HT-29 (cell line): Measurements from ENCODE around the gene SLC8A3. TPM values are rescaled to one million over a fixed set of nuclear protein-coding genes. Genes with fewer than 3 reads are reported as not detected.

ENCODE experiments used
- DNase-seq: peaks from one replicate; pipeline ENCODE4 v3.0.0-alpha.2; 2015; ENCODE audit warnings: low spot score
- total RNA-seq: library from RNA; depleted of rRNA; stranded (reverse); fragments of >200 nt; shearing (Covaris generic); gene quantifications from 2 replicates; pipeline ENCODE4 v1.2.3, GENCODE V29; 2014

Gene SLC8A3
- total RNA-seq, 1 experiment from 2014 or later: not detected

- DNase-seq: no peak
Observed at GRCh38 chr14:70177081-70177800, 11.5 kb downstream of the SLC8A3 start.

GRCh38 chr14:70173569-70173968 lies 15.2 kb downstream of the SLC8A3 start:
- DNase-seq: no peak

GRCh38 chr14:70171726-70172125 lies 17.0 kb downstream of the SLC8A3 start:
- DNase-seq: no peak

GRCh38 chr14:70170976-70171375 lies 17.8 kb downstream of the SLC8A3 start:
- no peak for DNase-seq

DNA sequence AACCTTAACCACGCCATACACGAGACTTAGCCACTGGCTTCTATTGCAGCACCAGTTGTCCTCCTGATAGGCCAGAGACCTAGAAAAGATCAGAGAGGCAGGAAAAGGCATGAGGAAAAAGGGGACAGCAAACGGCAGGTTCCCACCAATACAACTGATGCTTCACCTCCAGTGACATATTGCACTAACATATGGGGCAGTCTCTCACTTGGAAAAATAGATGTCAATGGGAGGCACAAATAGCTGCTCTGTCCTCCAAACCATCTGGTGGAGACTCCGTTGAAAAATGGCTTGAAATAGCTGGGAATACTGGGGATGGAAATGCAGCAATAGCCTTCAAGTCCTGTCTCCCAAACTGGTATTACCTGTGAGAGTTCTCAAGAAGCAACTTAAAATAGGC lies 20.3 kb downstream of the SLC8A3 start:
- DNase-seq: no peak

DNA sequence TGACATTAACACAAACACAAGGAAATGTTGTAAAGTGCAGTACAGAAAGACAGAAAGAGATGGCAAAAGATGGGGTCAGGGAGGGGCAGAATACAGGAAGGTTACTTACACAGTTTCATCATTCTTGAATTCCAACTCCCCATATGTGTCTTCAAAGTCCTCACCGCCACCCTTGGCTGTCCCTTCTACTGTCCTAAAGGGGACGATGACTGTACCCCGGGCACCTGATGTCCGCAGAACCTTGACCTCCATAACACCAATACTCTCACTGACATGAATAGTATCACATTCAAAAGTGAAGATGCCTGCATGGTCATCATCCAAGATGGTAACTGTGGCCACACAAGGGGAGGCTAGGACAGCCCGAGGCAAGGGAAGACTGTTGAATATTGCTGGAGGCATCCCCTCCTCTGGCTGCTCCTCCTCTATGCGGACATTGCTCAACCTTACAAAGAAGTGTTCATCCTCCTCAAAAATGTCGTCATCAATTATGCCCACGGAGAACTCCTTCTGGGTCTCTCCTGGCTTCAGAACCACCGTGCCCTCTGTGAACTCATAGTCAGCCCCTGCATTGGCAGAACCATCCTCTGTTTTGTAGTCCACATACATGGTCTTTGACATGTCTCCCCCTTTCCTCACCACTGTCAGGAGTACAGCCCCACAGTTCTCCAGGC lies 22.1 kb downstream of the SLC8A3 start:
- DNase-seq: no peak

DNA sequence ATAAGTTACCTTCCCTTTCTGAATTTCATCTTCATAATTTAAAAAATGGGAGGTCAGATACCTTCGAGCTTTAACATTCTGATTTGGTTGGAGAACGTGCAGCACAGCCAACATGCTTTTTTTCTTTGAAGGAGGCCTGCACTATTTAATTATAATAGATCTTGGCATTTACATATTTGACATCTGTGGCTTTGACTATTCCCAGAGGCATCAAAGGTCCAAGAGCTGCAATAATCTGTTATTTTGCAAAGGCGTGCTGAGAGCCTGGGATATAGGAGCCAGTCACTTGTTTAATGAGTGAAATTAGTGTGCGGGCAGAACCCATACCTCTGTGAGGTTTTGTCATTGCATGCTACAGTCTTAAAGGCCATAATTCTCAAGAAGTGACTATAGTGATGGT lies 26.4 kb downstream of the SLC8A3 start:
- no peak for DNase-seq

GRCh38 chr14:70156592-70156991 lies 32.2 kb downstream of the SLC8A3 start:
- DNase-seq: no peak

DNA sequence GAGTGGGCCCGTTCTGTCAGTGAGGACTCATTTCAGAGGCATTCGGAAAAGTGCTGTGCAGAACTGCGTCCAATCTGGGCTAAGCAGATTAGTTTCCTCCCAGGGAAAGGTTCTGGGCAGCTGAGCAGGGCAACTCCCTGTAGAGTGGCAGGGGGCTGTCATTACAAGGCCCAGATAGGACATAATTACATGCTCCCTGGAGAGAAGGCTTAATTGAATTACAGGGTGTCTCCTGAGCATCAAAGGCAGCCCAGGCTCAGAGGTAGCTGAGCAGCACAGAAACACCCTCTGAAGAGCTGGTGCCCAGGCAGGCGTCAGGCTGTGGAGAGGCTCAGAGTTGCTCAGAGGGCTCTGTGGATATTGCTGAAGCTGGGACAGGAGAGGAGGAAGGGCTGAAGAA lies 36.0 kb downstream of the SLC8A3 start:
- no peak for DNase-seq

DNA sequence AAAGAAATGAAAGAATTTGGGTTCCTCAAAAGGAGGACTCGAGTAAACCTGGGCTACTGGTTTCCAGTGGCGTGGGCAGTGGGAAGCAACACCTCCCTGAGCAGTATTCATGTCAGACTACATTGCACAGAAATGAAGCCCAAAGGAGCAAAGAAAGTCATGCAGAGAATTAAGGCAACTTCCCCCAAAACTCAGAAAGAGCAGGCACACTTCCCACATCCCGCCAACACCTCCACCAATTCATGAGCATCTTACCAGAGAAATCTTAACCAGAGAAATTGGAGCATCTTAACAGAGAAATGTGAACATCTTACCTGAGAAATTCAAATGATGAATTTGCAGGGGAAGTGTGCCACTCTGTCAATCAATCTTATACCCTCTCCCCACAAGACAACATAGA lies 36.7 kb downstream of the SLC8A3 start:
- no peak for DNase-seq

- no peak for DNase-seq
Observed at GRCh38 chr14:70149596-70150165, 39.1 kb downstream of the SLC8A3 start.

- no peak for DNase-seq
Observed at GRCh38 chr14:70148911-70149595, 39.7 kb downstream of the SLC8A3 start.

DNA sequence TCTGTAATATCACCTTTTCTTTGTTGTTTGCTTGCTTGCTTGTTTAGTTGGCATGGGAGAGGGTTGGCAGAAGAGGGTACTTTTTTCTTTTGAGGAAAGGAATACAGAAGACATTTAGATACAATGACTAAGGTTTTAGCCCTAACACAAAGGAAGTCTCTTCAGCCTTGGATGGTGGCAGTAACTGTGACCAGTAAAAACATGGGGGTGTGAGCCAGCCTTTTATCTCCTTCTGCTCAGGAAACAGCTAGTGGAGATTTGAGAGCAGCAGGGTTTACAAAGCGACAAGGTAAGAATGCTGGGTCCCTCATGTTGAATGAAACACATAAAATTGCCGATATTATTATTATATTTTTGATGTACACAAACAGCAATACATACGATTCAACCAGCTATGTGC lies 40.4 kb downstream of the SLC8A3 start:
- DNase-seq: no peak

- no peak for DNase-seq
Observed at GRCh38 chr14:70144046-70144445, 44.7 kb downstream of the SLC8A3 start.

DNA sequence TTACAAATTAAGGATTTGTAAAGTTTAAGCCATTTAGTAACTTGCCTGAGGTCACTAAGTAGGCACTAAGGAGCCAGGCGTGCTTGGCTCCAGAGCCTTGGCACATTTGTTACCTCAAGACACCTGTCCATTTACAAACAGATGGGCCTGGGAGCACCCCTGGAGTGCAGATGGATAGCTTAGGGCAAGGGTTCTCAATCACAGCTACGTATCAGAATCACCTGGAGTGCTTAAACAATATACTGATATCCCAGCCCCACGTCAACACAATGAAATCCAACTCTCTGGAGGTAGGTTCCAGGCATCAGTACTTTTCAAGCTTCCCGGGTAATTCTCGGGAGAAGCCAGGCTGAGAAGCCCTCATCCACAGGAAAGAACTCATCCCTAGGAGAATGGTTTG lies 45.4 kb downstream of the SLC8A3 start:
- DNase-seq: no peak

GRCh38 chr14:70140614-70141013 lies 48.1 kb downstream of the SLC8A3 start:
- no peak for DNase-seq

DNA sequence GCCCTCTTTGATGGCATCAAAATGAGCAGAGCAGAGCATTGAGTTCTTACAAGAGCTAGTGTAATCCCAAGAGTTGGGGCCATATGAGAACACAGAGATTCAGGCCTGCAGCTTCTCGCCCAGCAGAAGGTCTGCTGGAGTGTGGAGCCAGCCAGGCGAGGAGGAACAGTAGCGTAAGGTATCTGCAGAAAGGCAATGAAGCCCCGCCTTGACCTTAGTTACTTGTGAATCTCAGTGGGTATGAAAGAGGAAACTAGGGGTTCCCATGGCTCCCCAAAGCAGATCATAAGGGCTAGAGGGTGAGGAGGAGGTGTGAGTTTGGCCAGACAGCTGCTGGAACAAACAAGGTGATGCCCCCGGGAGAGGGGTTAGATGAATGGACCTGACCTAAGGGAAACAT lies 49.4 kb downstream of the SLC8A3 start:
- no peak for DNase-seq

DNA sequence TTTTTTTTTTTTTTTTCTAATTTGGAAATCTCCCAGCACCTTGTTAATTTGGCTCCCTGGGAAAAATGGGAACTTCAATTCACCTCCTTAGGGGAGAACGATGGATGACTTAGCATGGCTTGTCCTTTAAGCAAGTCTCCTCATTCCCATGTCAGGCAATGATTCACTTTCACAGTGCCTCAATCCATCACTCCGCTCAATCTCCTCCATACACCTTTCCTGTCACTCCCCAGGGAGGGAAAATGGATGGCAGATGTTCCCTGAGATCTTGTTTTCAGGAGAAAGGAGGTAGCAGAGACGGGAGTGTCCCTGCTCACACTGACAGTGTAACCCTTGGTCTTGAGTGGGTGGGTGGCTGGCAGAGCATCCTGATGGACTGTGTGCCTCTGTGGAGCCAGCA lies 51.0 kb downstream of the SLC8A3 start:
- no peak for DNase-seq

GRCh38 chr14:70133461-70133860 lies 55.3 kb downstream of the SLC8A3 start:
- no peak for DNase-seq

GRCh38 chr14:70130482-70130881 lies 58.3 kb downstream of the SLC8A3 start:
- no peak for DNase-seq

- DNase-seq: no peak
Observed at GRCh38 chr14:70127186-70127585, 61.6 kb downstream of the SLC8A3 start.

DNA sequence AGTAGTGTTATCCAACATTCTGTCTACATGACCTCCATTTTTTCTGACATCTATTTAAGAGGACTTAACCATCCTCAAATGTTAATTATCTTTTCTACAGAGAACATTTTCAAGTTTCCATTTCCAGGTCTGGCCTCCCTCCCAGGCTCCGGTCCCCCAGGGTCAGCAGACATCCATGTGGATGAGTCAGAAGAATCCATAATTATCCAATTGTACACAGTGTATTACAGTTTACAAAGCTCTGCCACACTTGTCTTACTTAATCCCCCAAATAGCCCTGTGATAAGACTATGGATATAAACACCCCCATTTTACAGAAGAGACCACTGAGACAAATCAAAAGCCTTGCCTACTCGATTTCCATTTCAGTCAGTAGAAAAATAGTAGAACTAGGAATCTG lies 65.0 kb downstream of the SLC8A3 start:
- no peak for DNase-seq

- DNase-seq: no peak
Observed at GRCh38 chr14:70121521-70121920, 67.2 kb downstream of the SLC8A3 start.
